Kidney (tissue), 14 donors: Measurements from ENCODE around the gene FAM78B. TPM values are rescaled to one million over a fixed set of nuclear protein-coding genes. Genes with fewer than 3 reads are reported as not detected.

ENCODE experiments used
- DNase-seq, 5 donors: peaks; one replicate each; pipeline ENCODE4 v3.0.0-alpha.2; 2013 to 2020
- FAIRE-seq: peaks from 2 replicates; lab custom pipeline; 2012; peaks lifted over from hg19 to GRCh38; lab: Jason Lieb, UNC
- H3K27ac ChIP-seq, 2 donors: one replicate each; pipeline ENCODE4 v1.7.0; 2013; ENCODE audit warnings: low read depth in 2 of 2, low read length in 2 of 2, inconsistent platforms in 1 of 2
- H3K27me3 ChIP-seq: one replicate; pipeline ENCODE4 v1.7.1; 2013; ENCODE audit warnings: low read length, inconsistent platforms; ENCODE audit not compliant: control insufficient read depth, insufficient read depth
- H3K36me3 ChIP-seq, 3 donors: one replicate each; pipeline versions ENCODE4 v1.7.0 to v1.7.1; 2013; ENCODE audit warnings: low read length in 3 of 3, control low read depth in 1 of 3, inconsistent platforms in 1 of 3; ENCODE audit not compliant: insufficient read depth in 3 of 3, control insufficient read depth in 2 of 3
- H3K4me1 ChIP-seq, 3 donors: one replicate each; pipeline versions ENCODE4 v1.7.0 to v1.7.1; 2013; ENCODE audit warnings: low read length in 3 of 3, inconsistent platforms in 1 of 3, low read depth in 1 of 3; ENCODE audit not compliant: control insufficient read depth in 2 of 3, insufficient read depth in 2 of 3
- H3K4me3 ChIP-seq, 3 donors: one replicate each; pipeline versions ENCODE4 v1.7.0 to v1.8.1; 2013; ENCODE audit warnings: low read length in 3 of 3, control low read depth in 1 of 3, inconsistent platforms in 1 of 3
- H3K9ac ChIP-seq, 3 donors: one replicate each; pipeline versions ENCODE4 v1.7.0 to v1.7.1; 2013; ENCODE audit warnings: low read length in 3 of 3, control low read depth in 1 of 3, inconsistent platforms in 1 of 3
- H3K9me3 ChIP-seq, 3 donors: one replicate each; pipeline versions ENCODE4 v1.7.0 to v1.7.1; 2013; ENCODE audit warnings: low read length in 3 of 3, control low read depth in 1 of 3, inconsistent platforms in 1 of 3; ENCODE audit not compliant: control insufficient read depth in 2 of 3, insufficient read depth in 1 of 3
- intact Hi-C: fragments of 100-400 bp; cut with DNase I; formaldehyde crosslinking; loops from one replicate; pipeline ENCODE4 v1.11.1; 2022
- polyA plus RNA-seq: library from polyadenylated mRNA; stranded (reverse); fragments of 350-450 nt; fragmentation: Illumina TruSeq; extraction: RNeasy Lipid Tissue Mini Kit (QIAGEN cat#74804); gene quantifications from one replicate; pipeline ENCODE4 v1.2.3, GENCODE V29; 2014; ENCODE audit warnings: low read depth, low replicate concordance; ENCODE audit not compliant: insufficient read depth
- total RNA-seq: library from RNA; stranded (reverse); fragmentation: NEBNext Ultra II Directional; extraction: Animal tissue kit (Norgen Biotek cat#: 25700); gene quantifications from one replicate; pipeline ENCODE4 v1.2.1, GENCODE V29; 2021
- TF ChIP-seq, protein P1 (sequence below): IDR thresholded peaks from 3 replicates; pipeline ENCODE4 v1.5.1; 2012; ENCODE audit warnings: mild to moderate bottlenecking, moderate library complexity, borderline replicate concordance; ENCODE audit not compliant: insufficient read depth; ENCODE audit errors: extremely low read depth
- donor health status: control.
- donor health status: control.
- donor health status: control.
- donor health status: control.
- donor health status: control.
- donor health status: DM: yes; HTN: yes; CAD: no.
- donor health status: Normal renal cell carcinoma (clear cell type).

The FAM78B gene
- total and polyA plus RNA-seq, 2 donors from 2014 or later, result 1.4 TPM

DNA sequence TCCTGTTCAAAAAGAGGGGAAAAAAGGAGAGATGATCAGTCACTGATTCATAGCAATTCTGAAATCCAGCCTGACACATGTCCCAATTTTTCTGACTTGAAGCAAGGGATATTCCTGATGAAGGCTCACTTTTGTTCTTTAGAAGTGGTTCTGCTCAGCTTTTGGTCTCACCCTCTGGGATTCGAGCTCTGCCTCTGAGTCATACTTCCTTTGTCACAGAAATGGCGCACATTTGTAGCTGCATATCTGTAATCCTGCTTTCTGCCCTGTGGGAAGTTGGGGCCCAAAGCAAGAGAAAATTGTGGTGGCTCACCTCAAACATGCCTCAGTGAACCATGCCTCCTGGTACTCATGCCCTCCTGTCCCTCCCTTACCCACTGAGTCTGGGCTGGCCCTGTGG lies 22.3 kb upstream of the FAM78B start:
- intact Hi-C loops, result no loop called here

DNA sequence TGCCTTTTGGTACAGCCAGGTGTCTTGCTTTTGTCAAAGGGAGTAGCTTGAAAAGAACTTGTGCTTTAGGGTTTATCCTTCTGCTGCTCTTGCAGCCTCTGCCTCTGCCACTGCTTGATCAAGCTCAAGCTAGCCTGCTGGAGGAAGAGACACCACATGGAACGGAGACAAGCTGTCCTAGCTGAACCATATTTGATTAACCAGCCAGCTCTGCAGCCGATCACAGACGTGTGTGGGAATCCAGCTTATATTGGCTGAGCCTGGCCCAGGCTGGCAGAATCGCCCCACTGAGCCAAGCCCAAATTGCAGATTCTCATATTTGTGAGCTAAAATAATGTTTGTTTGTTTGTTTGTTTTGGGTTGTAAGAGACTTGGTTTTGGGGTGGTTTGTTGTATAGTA lies 18.7 kb upstream of the FAM78B start:
- H3K27me3 ChIP-seq, result no peaks in the 10 kb centered on the region
- H3K9me3 ChIP-seq, result no peaks in the 10 kb centered on the region
- intact Hi-C loops, result no loop called here
- no peak overlapping the region for H3K27ac ChIP-seq
- DNase-seq (no peak), FAIRE-seq (no peak)
- no peak overlapping the region for H3K4me3 ChIP-seq
- no peaks in the 10 kb centered on the region for H3K36me3 ChIP-seq
- TF ChIP-seq, protein P1, sequence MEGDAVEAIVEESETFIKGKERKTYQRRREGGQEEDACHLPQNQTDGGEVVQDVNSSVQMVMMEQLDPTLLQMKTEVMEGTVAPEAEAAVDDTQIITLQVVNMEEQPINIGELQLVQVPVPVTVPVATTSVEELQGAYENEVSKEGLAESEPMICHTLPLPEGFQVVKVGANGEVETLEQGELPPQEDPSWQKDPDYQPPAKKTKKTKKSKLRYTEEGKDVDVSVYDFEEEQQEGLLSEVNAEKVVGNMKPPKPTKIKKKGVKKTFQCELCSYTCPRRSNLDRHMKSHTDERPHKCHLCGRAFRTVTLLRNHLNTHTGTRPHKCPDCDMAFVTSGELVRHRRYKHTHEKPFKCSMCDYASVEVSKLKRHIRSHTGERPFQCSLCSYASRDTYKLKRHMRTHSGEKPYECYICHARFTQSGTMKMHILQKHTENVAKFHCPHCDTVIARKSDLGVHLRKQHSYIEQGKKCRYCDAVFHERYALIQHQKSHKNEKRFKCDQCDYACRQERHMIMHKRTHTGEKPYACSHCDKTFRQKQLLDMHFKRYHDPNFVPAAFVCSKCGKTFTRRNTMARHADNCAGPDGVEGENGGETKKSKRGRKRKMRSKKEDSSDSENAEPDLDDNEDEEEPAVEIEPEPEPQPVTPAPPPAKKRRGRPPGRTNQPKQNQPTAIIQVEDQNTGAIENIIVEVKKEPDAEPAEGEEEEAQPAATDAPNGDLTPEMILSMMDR, result no peak
- H3K9ac ChIP-seq, result no peak overlapping the region
- no peaks in the 10 kb centered on the region for H3K4me1 ChIP-seq

More for the DNA sequence above, 22.3 kb upstream of the FAM78B start:
- Histone ChIP-seq H3K27me3 (no peaks in the 10 kb centered on the region), H3K9me3 (no peaks in the 10 kb centered on the region), H3K9ac (no peak overlapping the region), H3K4me3 (no peak overlapping the region), H3K27ac (no peak overlapping the region), H3K36me3 (no peaks in the 10 kb centered on the region), H3K4me1 (no peaks in the 10 kb centered on the region)
- FAIRE-seq (no peak), DNase-seq (no peak)
- TF ChIP-seq, protein P1, result no peak

DNA sequence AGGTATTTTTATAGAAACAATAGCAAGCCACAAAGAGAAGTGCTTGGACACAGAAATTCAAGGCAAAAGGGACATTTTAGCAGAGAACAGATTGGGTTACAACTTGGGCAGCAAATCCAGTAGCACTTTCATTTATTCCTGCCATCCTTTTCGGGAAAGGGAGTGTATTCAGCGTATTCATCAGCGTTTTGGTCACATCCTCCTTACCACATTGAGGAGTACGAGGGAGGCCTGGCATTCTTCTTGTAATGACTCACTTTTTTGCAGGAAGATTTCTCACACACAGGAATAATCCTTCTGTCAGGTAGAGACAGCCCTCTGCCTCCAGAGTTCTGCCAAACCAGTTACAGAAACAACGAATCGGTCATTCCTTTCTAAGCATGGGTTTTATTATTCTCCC lies 18.1 kb upstream of the FAM78B start:
- intact Hi-C loops, result no loop called here
- DNase-seq, result no peak
- no peak overlapping the region for H3K27ac ChIP-seq
- no peak overlapping the region for H3K4me3 ChIP-seq
- no peak for FAIRE-seq
- no peak overlapping the region for H3K9ac ChIP-seq
- no peaks in the 10 kb centered on the region for H3K9me3 ChIP-seq
- TF ChIP-seq, protein P1, result no peak
- H3K27me3 ChIP-seq, result no peaks in the 10 kb centered on the region
- no peaks in the 10 kb centered on the region for H3K4me1 ChIP-seq
- no peaks in the 10 kb centered on the region for H3K36me3 ChIP-seq

DNA sequence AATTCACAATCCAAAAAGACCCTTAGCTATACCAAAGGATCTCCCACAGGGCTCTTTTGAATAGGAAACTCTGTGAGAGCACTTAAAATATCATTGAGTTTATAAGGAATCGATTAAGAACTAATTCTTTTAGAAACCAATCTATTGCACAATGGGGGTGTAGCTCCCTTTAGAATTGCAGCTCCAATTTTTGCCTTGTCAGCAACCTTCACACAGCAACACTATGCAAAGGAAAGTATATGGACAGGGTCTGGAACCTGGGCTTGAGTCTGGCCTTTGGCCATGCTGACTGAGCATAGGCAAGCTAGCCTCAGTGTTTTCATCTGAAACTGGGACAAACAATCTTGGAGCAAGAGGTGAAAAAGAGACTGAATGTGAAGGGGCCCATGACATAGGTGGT lies 17.2 kb upstream of the FAM78B start:
- no peak overlapping the region for H3K9ac ChIP-seq
- no peaks in the 10 kb centered on the region for H3K9me3 ChIP-seq
- intact Hi-C loops, result no loop called here
- H3K36me3 ChIP-seq, result no peaks in the 10 kb centered on the region
- FAIRE-seq (no peak), DNase-seq (no peak)
- no peak overlapping the region for H3K4me3 ChIP-seq
- H3K27ac ChIP-seq, result no peak overlapping the region
- TF ChIP-seq, protein P1, result no peak
- H3K27me3 ChIP-seq, result no peaks in the 10 kb centered on the region
- H3K4me1 ChIP-seq, result no peaks in the 10 kb centered on the region
